OCI-LY3 (cell line): ENCODE results near the gene KIF6.

Experiments used
- H2AFZ ChIP-seq: fragments of 200-600, 300-600 bp; shearing (Covaris generic); 2 replicates; pipeline ENCODE4 v1.6.0; 2014; ENCODE audit warnings: antibody characterized with exemption, low read depth, low read length
- H3K27ac ChIP-seq: fragments of 200-600, 300-600 bp; sonication (generic); 2 replicates; pipeline ENCODE4 v1.5.1; 2014; ENCODE audit warnings: mild to moderate bottlenecking, low read length, moderate library complexity, mixed read lengths
- H3K27me3 ChIP-seq: fragments of 200-600, 300-600 bp; sonication (generic); 2 replicates; pipeline ENCODE4 v1.6.1; 2014; ENCODE audit warnings: low read depth, low read length, mixed read lengths
- H3K36me3 ChIP-seq: fragments of 200-600, 300-600 bp; sonication (generic); replicated peaks from 2 replicates; pipeline ENCODE3; 2014; ENCODE audit warnings: low read depth, low read length, mixed read lengths
- H3K4me1 ChIP-seq: fragments of 300-600, 200-600 bp; sonication (generic); 2 replicates; pipeline ENCODE4 v1.6.1; 2014; ENCODE audit warnings: low read length, mixed read lengths
- H3K4me2 ChIP-seq: fragments of 200-600, 300-600 bp; sonication (generic); 2 replicates; pipeline ENCODE4 v1.6.1; 2014; ENCODE audit warnings: low read length, mixed read lengths
- H3K4me3 ChIP-seq: fragments of 300-600, 200-600 bp; sonication (generic); 2 replicates; pipeline ENCODE4 v1.5.1; 2014; ENCODE audit warnings: antibody characterized with exemption, mild to moderate bottlenecking, low read length, moderate library complexity
- H3K79me2 ChIP-seq: fragments of 300-600, 200-600 bp; shearing (Covaris generic); 2 replicates; pipeline ENCODE4 v1.6.1; 2014; ENCODE audit warnings: mild to moderate bottlenecking, low read length, mixed read lengths
- H3K9ac ChIP-seq: fragments of 300-600, 200-600 bp; shearing (Covaris generic); 2 replicates; pipeline ENCODE4 v1.6.0; 2014; ENCODE audit warnings: mild to moderate bottlenecking, low read length, moderate library complexity
- H3K9me3 ChIP-seq: fragments of 200-600, 300-600 bp; shearing (Covaris generic); 2 replicates; pipeline ENCODE4 v1.6.1; 2014; ENCODE audit warnings: low read length, mixed read lengths; ENCODE audit not compliant: insufficient read depth
- H4K20me1 ChIP-seq: fragments of 200-600, 300-600 bp; sonication (generic); 2 replicates; pipeline ENCODE4 v1.6.1; 2016; ENCODE audit warnings: low read length, mixed read lengths; ENCODE audit not compliant: insufficient read depth
- EZH2phosphoT487 ChIP-seq: fragments of 200-600 bp; shearing (Covaris generic); IDR thresholded peaks from 2 replicates; pipeline ENCODE4 v1.6.1; 2018; ENCODE audit warnings: antibody characterized with exemption, mixed run types, low read depth
- TF ChIP-seq, protein P1 (sequence below): fragments of 200-600, 300-600 bp; sonication (generic); IDR thresholded peaks from 2 replicates; pipeline ENCODE4 v1.5.1; 2014; ENCODE audit warnings: antibody characterized with exemption, low read length, low read depth

The KIF6 gene

DNA sequence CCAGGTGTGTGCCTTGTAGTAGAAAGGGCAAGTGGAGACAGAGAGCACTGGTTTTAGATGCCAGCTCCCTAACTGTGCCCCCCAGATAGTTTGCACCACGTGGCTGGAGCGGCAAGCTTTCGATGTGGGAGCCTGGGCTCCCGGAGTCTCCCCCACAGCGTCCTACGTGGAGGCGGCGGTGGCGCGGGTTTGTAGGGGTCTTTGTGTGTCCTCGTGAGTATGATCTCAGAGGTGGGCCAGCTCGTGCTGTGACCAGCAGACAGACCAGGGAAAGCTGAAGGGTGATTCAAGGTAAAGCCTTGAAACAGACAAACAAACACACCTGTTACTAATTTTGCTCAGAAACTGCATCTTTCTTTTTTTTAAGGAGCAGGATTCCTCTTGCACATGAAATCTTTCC, 397.1 kb downstream of the KIF6 start:
- H2AFZ ChIP-seq = no peak overlapping the region
- TF ChIP-seq EZH2phosphoT487 = no peak
- TF ChIP-seq, protein P1, sequence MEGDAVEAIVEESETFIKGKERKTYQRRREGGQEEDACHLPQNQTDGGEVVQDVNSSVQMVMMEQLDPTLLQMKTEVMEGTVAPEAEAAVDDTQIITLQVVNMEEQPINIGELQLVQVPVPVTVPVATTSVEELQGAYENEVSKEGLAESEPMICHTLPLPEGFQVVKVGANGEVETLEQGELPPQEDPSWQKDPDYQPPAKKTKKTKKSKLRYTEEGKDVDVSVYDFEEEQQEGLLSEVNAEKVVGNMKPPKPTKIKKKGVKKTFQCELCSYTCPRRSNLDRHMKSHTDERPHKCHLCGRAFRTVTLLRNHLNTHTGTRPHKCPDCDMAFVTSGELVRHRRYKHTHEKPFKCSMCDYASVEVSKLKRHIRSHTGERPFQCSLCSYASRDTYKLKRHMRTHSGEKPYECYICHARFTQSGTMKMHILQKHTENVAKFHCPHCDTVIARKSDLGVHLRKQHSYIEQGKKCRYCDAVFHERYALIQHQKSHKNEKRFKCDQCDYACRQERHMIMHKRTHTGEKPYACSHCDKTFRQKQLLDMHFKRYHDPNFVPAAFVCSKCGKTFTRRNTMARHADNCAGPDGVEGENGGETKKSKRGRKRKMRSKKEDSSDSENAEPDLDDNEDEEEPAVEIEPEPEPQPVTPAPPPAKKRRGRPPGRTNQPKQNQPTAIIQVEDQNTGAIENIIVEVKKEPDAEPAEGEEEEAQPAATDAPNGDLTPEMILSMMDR = no peak
- no peak overlapping the region for H3K4me2 ChIP-seq
- H3K4me3 ChIP-seq = no peak overlapping the region
- H3K4me1 ChIP-seq = peaks cover 10% of the 10 kb centered on the region
- H3K27me3 ChIP-seq = peaks cover 27% of the 10 kb centered on the region
- H3K9me3 ChIP-seq = no peaks in the 10 kb centered on the region
- H3K79me2 ChIP-seq = no peaks in the 10 kb centered on the region
- no peak overlapping the region for H3K9ac ChIP-seq
- no peaks in the 10 kb centered on the region for H4K20me1 ChIP-seq
- no peaks in the 10 kb centered on the region for H3K36me3 ChIP-seq
- no peak overlapping the region for H3K27ac ChIP-seq

DNA sequence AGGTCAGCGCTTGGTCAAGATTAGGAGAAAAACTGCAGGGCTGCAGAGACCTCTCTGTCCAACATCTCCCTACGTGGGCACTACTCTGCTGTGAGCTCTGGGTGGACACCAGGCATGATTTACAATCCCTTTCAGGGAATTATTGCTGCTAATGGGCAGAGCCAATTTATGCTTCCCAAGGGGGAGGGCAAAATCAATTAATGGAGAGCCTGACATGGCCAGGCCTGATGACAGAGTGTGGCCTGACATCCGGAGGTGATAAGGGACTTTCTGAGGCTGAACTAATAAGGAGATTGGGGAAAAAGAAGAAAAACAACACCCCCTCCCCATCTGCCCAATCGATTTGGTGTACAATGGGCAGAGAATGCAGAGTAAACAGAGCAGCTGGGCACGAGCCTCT, 397.7 kb downstream of the KIF6 start:
- Histone ChIP-seq H3K36me3 (no peaks in the 10 kb centered on the region), H4K20me1 (no peaks in the 10 kb centered on the region)
- TF ChIP-seq, protein P1 = no peak

DNA sequence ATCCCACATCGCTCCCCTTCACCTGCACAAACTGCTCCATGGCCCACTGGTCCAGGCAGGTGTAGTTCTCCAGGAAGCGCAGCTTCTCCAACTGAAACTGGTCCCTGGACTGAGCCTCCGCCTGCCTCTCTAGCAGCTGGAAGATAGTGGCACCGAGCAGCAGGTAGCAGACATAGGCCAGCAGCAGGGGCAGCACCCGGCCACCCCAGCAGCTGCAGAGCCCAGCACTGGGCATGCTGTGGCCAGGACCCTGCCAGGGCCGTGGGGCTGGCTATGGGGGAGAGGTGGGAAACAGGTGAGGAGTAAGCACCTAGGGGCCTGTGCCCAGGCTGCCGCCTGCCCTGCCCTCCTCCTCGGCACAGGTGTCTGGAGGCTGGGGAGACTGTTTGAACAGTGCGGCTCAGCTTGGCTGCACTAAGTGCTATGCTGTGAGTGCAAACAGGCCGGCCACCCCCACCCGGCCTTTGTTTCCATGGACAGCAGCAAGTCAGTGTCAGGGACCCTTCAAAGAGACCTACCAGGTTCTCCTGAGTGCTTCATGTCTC, 402.8 kb downstream of the KIF6 start, which contains the start of gene KCNK16:
Gene KCNK16 (minus strand): TSS at position 397 of the 545 bp plus-strand sequence. CDS start 162 bp downstream, at position 235.
- Histone ChIP-seq H3K9me3 (no peaks in the 10 kb centered on the region), H3K27ac (no peak within 1 kb of the TSS), H3K4me3 (no peak within 1 kb of the TSS), H3K36me3 (no peaks in the 10 kb centered on the region), H3K27me3 (peaks cover 48% of the 10 kb centered on the region), H3K79me2 (no peaks in the 10 kb centered on the region), H4K20me1 (no peaks in the 10 kb centered on the region), H3K9ac (no peak within 1 kb of the TSS), H2AFZ (no peak within 1 kb of the TSS), H3K4me2 (no peak within 1 kb of the TSS), H3K4me1 (no peaks in the 10 kb centered on the region)
- TF ChIP-seq, protein P1 = no peak
- TF ChIP-seq EZH2phosphoT487 = no peak

More for the DNA sequence above, 397.7 kb downstream of the KIF6 start:
- H3K9ac ChIP-seq = no peak overlapping the region
- peaks cover 24% of the 10 kb centered on the region for H3K27me3 ChIP-seq
- H2AFZ ChIP-seq = no peak overlapping the region
- no peak overlapping the region for H3K27ac ChIP-seq
- H3K9me3 ChIP-seq = no peaks in the 10 kb centered on the region
- H3K4me2 ChIP-seq = no peak overlapping the region
- no peaks in the 10 kb centered on the region for H3K79me2 ChIP-seq
- no peak overlapping the region for H3K4me3 ChIP-seq
- peaks cover 10% of the 10 kb centered on the region for H3K4me1 ChIP-seq

DNA sequence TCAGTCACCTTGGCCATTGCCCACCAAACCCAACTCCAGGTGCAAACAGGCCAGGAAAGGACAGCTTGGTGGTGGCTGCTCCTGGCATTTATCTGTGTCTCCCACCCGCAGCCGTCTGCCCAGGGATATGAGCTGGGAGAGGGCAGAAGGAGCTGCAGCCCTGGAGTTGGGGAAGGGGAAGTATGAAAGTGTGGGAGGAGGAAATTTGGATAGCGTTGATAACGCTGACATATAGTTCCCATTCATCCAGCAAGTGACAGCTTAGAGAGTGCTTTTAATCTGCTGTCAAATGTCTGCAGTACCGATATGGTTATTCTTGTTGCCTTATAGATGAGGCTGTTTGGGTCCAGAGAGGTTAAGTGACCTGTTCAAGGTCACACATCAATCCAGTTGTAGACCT, 403.4 kb downstream of the KIF6 start:
- Histone ChIP-seq H3K4me2 (no peak overlapping the region), H3K36me3 (no peaks in the 10 kb centered on the region), H3K27ac (no peak overlapping the region), H3K4me3 (no peak overlapping the region), H3K4me1 (no peaks in the 10 kb centered on the region), H3K9me3 (no peaks in the 10 kb centered on the region), H4K20me1 (no peaks in the 10 kb centered on the region), H3K27me3 (peaks cover 49% of the 10 kb centered on the region), H2AFZ (no peak overlapping the region), H3K79me2 (no peaks in the 10 kb centered on the region), H3K9ac (no peak overlapping the region)
- no peak for TF ChIP-seq EZH2phosphoT487
- TF ChIP-seq, protein P1 = no peak
